NCI-H2227 (cell line): Measurements from ENCODE around the gene MTUS2.
"Not testable (repeated sequence)": the region's sequence is repeated elsewhere in the genome, so short reads cannot be mapped to it uniquely, and the experiment has no call there.

Experiments
- DNase-seq: peaks from one replicate; lab custom pipeline; 2025; ENCODE audit not compliant: unreplicated experiment; lab: John Stamatoyannopoulos, UW

Gene MTUS2

GRCh38 chr13:29294821-29295220 is 474.7 kb downstream of the MTUS2 start:
- no peak for DNase-seq

GRCh38 chr13:29301027-29301426 is 480.9 kb downstream of the MTUS2 start:
- no peak for DNase-seq

- DNase-seq: no peak
Measured at GRCh38 chr13:29304148-29304547, 484.0 kb downstream of the MTUS2 start.

- DNase-seq: no peak
Measured at GRCh38 chr13:29310806-29311205, 490.7 kb downstream of the MTUS2 start.

- no peak for DNase-seq
Measured at GRCh38 chr13:29315847-29316246, 495.7 kb downstream of the MTUS2 start.

- no peak for DNase-seq
Measured at GRCh38 chr13:29317828-29318227, 497.7 kb downstream of the MTUS2 start.

GRCh38 chr13:29318741-29319140 is 498.6 kb downstream of the MTUS2 start:
- DNase-seq: no peak

GRCh38 chr13:29319451-29319850 is 499.3 kb downstream of the MTUS2 start:
- no peak for DNase-seq

GRCh38 chr13:29323954-29324353 is 503.8 kb downstream of the MTUS2 start:
- no peak for DNase-seq

- no peak for DNase-seq
Measured at GRCh38 chr13:29324601-29325000, 504.5 kb downstream of the MTUS2 start.

- no peak for DNase-seq
Measured at GRCh38 chr13:29328501-29328900, 508.4 kb downstream of the MTUS2 start.

- no peak for DNase-seq
Measured at GRCh38 chr13:29336356-29336755, 516.2 kb downstream of the MTUS2 start.

GRCh38 chr13:29339386-29340272 is 519.5 kb downstream of the MTUS2 start:
- no peak for DNase-seq

- DNase-seq: not testable (repeated sequence)
Measured at GRCh38 chr13:29345860-29346582, 525.9 kb downstream of the MTUS2 start.

GRCh38 chr13:29355029-29355428 is 534.9 kb downstream of the MTUS2 start:
- no peak for DNase-seq

- no peak for DNase-seq
Measured at GRCh38 chr13:29359181-29359580, 539.0 kb downstream of the MTUS2 start.

GRCh38 chr13:29361716-29362115 is 541.6 kb downstream of the MTUS2 start:
- no peak for DNase-seq

GRCh38 chr13:29362849-29363604 is 542.9 kb downstream of the MTUS2 start:
- peak; percentile 10 for DNase-seq

- peak; percentile 3 for DNase-seq
Measured at GRCh38 chr13:29369060-29369743, 549.1 kb downstream of the MTUS2 start.

- DNase-seq: no peak
Measured at GRCh38 chr13:29379281-29379680, 559.1 kb downstream of the MTUS2 start.

- DNase-seq: no peak
Measured at GRCh38 chr13:29379865-29380264, 559.7 kb downstream of the MTUS2 start.
